Stimulated activated CD8-positive, alpha-beta memory T cell treated with anti-CD3 and anti-CD28 coated beads, Interleukin-4, amount 100 ng/mL, for 4 hours (primary cell): ENCODE results near the gene SPOPL.
"Not testable (repeated sequence)": the region's sequence is repeated elsewhere in the genome, so short reads cannot be mapped to it uniquely, and the experiment has no call there.

Experiments
- DNase-seq, 2 donors: peaks; one replicate each; pipeline ENCODE4 v3.0.0-alpha.2; 2020; ENCODE audit warnings: low read depth in 2 of 2, low spot score in 1 of 2

The SPOPL gene

GRCh38 chr2:138523018-138523672 is 21.6 kb downstream of the SPOPL start:
- DNase-seq, result not testable (repeated sequence)

GRCh38 chr2:138523673-138524042 is 22.1 kb downstream of the SPOPL start:
- not testable (repeated sequence) for DNase-seq

GRCh38 chr2:138524353-138524752 is 22.8 kb downstream of the SPOPL start:
- not testable (repeated sequence) for DNase-seq

- DNase-seq, result no peak
These were observed 30.3 kb downstream of the SPOPL start for GRCh38 chr2:138531913-138532312.

- no peak for DNase-seq
These were observed 33.2 kb downstream of the SPOPL start for GRCh38 chr2:138534791-138535190.

GRCh38 chr2:138536302-138536701 is 34.7 kb downstream of the SPOPL start:
- DNase-seq, result no peak

- no peak for DNase-seq
These were observed 35.2 kb downstream of the SPOPL start for GRCh38 chr2:138536740-138537139.

GRCh38 chr2:138537170-138537915 is 35.8 kb downstream of the SPOPL start:
- no peak for DNase-seq

- not testable (repeated sequence) for DNase-seq
These were observed 42.6 kb downstream of the SPOPL start for GRCh38 chr2:138544206-138544605.

GRCh38 chr2:138548796-138549195 is 47.2 kb downstream of the SPOPL start:
- no peak for DNase-seq

- DNase-seq, result no peak
These were observed 48.6 kb downstream of the SPOPL start for GRCh38 chr2:138550172-138550571.

- no peak for DNase-seq
These were observed 49.2 kb downstream of the SPOPL start for GRCh38 chr2:138550670-138551287.

- DNase-seq, result no peak
These were observed 52.6 kb downstream of the SPOPL start for GRCh38 chr2:138554123-138554522.

GRCh38 chr2:138559641-138560040 is 58.1 kb downstream of the SPOPL start:
- DNase-seq, result no peak

- DNase-seq, result no peak
These were observed 63.1 kb downstream of the SPOPL start for GRCh38 chr2:138564586-138565229.

GRCh38 chr2:138565230-138565598 is 63.6 kb downstream of the SPOPL start:
- no peak for DNase-seq

GRCh38 chr2:138572318-138572717 is 70.7 kb downstream of the SPOPL start:
- no peak for DNase-seq

GRCh38 chr2:138577066-138577465 is 75.5 kb downstream of the SPOPL start:
- DNase-seq, result no peak

GRCh38 chr2:138579556-138579955 is 78.0 kb downstream of the SPOPL start:
- DNase-seq, result no peak

GRCh38 chr2:138581909-138582308 is 80.3 kb downstream of the SPOPL start:
- no peak for DNase-seq

GRCh38 chr2:138589663-138590062 is 88.1 kb downstream of the SPOPL start:
- no peak for DNase-seq

- no peak for DNase-seq
These were observed 94.8 kb downstream of the SPOPL start for GRCh38 chr2:138596403-138596802.
